HG02885 (cell line): ENCODE results near the gene LGR4.
A peak's percentile ranks its signal among the peaks of the same experiment; 100 is the strongest.

Source experiments
- ATAC-seq: cut with Tn5 transposase; IDR thresholded peaks from one replicate; pipeline ENCODE4 v1.9.1; 2021; ENCODE audit warnings: mild to moderate bottlenecking; ENCODE audit not compliant: unreplicated experiment, poor library complexity

The LGR4 gene

DNA sequence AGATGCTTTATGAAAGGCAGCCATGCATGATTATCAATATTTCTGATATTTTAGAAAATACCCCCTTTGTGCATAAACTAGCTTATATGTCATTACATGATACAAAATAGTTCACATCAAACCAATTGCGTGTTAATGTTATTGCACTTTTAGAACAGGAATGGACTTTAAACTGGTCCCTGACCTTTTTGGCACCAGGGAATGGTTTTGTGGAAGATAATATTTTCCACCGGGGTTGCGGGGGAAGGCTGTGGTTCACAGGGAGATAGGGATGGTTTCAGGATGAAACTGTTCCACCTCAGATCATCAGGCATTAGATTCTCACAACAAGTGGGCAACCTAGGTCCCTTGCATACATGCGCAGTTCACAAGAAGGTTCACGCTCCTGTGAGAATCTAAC is 16.5 kb upstream of the LGR4 start:
- no peak for ATAC-seq

DNA sequence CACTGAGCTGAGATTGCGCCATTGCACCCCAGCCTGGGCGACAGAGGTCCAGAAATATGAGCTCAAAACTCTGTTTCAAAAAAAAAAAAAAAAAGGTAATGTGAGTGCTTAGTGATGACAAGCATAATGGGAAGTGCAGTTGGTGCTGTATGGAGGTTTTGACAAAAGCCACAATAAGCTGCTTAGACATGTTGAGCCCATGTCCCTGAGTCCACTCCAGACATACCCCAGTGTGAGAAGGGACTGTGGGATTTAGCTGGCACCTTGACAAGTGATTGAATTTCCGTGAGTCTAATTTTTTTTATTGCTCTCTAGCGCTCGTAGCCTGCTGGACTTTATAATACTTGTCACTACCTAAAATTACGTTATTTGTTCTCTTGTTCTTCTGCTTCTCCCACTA is 15.1 kb upstream of the LGR4 start:
- ATAC-seq, result no peak

DNA sequence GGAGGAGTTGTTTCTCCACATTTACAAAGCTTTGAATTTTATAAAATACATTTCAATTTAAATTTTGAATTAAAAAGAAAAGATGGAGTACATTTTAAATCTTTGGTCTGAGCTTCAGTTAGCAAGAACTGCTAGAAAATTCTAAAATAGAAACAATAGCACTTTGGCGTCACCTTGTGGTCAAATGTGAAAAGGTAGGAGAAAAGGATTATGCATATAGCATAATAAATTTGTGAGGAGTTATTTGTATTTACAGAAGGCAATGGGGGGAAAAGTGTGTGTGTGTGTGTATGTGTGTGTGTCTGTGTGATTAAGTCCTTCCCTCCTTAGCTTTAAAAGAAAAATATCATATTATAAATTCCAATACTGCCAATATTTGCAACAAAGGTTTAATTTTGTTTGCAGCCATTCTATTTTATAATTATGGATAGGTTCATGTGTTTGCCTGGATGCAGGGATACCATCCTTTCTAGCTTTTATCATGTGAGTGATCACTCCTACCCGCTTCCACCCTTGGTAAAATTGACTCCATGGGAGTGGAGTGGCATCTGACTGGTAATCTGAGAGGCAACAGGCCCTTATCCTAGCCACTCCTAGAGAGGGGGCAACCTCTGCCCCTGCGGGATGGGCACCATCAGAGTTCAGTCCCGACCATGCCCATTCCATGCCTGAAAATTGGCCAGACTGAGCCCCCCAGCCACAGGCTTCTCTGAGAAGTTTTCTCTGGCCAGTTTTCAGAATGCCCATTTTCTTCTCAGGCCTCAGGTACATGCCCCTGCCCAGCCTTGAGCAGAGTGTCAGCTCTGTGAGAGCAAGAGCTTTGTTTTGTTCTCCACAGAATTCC is 13.6 kb upstream of the LGR4 start:
- peak; percentile 72 for ATAC-seq

DNA sequence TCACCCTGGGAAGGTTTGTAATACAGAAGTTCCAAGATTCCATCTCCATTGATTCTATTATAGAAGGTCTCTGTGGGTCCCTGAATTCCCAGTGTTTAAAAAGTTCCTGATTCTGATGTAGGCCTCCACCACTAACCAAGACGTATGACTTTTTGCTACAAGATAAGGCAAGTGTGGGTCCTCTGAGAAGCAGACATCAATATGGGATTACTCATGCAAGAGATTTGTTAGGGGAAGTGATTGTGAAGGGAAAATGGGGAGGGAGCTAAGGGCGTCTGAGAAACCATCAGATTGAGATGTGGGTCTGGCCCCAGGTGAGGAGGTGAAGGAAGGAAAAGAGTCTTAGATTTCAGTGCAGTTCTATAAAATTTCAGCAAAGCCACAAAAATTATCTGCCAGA is 10.2 kb upstream of the LGR4 start:
- no peak for ATAC-seq

DNA sequence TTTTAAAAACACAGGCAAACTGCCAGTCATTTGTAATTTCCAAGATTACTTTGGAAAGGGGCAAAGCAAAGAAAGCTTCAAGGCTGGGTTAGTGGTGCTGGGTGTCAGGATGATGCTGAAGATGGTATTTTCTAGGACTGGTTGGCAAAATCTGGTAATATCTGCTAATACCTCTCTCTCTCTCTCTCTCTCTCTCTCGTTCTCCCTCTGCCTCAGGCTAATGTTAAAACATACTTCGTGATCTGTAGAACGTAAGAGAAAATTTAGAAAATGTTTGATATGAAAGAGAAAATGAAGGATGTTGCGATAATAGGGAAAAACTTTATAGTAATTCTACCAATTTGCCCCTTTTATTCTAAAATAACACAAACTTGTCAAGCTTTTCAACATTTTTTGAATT is 9.4 kb upstream of the LGR4 start:
- no peak for ATAC-seq

DNA sequence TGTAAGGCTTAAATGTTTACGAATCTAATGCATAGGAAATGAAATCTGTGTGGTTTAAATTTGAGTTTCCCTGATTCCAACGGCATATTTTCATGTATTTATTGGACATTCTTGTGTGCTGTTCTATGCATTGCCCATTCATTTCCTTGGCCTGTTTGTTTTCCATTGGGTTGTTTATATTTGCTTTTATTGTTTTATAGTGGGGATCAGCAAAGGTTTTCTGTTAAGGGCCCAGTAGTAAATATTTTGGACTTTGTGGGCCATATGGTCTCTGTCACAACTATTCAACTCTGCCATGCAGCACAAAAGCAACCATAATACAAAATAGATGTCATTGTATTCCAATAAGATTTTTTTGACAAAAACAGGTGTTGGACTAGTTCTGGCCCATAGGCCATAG is 5.2 kb upstream of the LGR4 start:
- no peak for ATAC-seq

DNA sequence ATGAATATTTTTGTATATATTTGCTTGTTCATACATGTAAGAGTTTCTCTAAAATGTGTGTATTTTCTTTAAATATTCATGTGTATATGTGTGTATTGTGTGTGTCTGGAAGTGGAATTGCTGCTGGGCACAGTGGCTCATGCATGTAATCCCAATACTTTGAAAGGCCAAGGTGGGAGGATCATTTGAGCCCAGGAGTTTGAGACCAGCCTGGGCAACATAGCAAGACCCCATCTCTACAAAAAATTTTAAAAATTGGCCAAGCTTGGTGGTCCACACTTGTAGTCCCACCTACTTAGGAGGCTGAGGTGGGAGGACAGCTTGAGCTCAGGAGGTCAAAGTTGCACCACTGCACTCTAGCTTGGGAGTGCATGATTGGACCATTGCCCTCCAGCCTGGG is 4.7 kb upstream of the LGR4 start:
- ATAC-seq, result no peak

DNA sequence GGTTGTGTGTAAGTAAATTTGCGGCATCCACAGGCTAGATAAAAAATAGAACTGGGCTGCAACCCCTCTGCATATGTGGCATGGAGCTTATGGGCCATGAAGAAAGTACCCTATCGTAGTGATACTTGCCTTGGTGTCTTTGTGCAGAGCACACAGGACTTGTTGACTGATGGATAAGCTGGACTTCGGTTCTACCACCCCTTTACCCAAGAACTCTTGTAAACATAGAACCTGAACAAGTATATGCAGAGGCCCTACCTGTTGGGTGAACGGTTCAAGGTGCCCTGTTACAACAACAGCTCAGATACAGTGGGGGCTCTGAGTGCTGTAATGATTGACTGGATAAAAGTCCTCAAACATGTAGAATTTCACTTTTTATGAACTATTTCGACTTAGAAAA is 3.0 kb upstream of the LGR4 start:
- no peak for ATAC-seq

DNA sequence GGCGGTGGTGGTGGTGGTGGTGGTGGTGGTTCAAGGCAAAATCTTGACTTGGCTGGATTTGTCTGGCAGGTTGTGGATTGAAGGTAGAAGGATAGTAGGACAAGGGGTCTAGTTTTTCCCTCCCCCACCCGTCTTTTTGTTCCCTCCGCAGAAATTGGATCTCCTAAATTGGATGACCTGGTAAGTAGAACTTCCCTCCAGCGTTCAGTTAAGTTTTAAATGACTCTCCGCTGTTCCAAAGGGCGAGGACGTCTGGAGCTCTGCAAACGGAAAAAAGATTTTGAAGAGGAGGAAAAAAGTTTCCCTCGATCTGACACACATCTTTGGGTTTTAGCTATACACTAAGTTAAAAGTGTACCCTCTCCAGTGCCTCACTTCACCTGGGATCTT is 422 bp upstream of the LGR4 start:
- ATAC-seq, result no peak

DNA sequence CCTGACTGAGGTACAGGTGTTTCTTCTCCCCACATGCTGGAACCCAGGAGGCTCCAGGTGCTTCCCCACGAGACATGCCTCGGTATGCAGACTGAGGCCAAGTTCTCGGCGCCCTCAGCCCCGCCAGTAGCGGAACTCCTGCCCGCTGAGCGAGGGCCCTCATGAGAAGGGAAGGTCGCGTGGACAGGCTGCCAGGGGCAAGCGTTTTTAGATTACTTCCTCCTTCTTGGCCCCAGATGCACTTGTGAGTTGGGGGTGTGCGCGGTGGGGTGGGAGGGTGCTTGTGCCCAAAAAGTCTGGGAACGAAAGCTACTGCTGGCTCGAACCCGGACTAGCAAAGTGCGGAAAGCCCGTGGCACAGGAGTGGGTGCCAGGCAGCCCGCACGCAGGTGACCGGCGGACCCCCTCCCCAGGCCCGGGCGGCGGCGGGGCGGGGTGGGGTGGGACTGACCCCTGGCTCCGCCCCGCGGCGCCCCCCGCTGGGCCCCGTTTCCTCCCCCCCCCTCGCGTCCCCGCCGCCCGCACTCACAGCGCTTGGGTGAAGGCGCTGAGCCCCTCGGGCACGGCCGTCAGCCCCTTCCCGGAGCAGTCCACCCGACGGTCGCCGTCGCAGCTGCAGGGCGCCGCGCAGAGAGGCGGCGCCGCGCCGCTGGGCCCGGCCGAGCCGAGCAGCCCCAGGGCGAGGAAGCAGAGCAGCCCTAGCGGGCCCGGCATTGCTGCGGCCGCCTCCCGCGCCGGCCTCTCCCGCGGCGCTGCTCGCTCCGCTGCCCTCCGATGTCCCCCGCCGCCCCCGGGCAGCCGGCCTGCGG is 797 bp downstream of the LGR4 start:
- peak; percentile 47 for ATAC-seq

DNA sequence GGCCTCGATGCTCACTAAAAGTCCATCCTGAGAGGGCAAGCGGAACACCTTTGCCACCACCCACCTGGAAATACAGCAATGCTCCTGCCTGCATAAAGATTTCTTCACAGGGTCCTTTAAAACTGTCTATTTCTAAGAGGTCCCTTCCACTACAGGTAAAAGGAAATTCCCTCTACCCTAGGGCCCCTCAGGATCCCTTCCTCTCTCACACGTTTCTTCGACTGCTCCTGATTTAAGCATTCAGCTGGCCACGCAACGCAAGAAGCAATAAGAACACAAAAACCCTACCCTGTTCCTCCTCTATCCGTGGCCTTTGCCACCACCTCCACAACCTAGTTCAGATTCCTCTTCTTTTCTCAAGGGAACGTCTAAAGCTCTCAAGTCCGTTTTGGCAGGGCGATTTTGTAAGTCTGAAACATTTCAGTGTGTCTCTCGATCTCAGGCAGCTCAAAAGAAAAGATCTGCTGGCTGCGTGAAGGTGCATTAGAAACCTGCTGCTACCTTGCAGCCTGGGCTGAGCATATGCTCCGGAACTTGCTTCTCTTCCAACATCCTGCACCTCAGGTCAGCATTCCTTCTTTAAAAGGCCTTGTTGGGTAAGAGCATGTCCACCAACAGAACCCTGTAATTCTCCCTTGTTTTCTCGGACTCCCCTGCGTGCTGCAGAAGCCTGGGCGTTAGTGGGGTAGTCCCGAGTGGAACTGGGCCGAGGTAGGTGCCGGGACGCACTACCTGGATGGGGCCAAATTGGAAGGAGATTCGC is 1.6 kb downstream of the LGR4 start:
- no peak for ATAC-seq

DNA sequence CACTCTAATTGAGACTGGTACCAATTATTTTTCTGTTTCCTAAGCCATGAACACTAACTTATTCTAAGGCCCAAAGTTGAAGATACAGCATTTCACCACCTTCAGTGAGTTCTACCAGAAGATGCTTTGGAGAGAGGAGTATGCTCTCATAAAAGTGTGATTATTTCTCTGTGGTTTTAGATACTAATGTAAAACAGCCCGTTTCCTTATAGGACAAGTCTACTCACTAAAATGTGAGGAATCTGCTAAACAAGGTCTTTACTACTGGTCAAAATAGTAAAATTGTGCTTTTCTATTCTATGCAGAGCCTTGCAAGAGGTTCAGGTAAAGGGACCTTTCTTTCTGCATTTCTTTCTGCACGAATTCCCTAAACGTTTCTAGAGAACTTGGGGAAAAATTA is 2.4 kb downstream of the LGR4 start:
- no peak for ATAC-seq

DNA sequence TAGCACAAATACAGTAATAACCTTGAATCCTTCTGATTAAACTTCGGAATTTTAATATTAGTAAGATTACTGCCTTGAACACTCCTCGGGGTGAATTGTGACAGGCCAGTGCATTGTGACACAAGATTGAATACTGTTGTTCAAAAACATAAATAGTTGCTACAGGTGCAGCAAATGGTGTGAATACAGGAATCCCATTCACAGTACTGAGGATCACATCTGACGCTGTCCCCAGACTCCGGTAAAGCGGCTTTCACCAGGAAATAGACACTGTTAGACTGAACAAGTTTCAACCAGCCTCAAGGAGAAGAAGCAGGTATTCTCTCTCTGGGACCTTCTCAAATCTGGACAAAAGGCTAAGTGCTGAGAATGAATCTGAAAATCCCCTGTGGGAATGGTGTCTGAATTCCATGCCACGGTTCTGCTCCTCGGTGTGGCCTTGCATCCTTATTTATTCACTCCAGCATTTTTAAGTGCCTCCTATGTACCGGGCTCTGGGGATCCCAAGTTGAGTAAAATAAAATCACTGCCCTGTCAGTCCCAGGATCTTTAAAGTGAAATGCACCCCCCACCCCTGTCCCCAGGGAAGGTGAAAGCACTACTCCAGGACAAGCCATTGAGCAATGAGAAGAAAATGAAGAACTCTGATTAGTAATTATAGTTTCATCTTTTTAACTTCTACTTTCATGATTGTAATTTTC is 3.4 kb downstream of the LGR4 start:
- no peak for ATAC-seq

DNA sequence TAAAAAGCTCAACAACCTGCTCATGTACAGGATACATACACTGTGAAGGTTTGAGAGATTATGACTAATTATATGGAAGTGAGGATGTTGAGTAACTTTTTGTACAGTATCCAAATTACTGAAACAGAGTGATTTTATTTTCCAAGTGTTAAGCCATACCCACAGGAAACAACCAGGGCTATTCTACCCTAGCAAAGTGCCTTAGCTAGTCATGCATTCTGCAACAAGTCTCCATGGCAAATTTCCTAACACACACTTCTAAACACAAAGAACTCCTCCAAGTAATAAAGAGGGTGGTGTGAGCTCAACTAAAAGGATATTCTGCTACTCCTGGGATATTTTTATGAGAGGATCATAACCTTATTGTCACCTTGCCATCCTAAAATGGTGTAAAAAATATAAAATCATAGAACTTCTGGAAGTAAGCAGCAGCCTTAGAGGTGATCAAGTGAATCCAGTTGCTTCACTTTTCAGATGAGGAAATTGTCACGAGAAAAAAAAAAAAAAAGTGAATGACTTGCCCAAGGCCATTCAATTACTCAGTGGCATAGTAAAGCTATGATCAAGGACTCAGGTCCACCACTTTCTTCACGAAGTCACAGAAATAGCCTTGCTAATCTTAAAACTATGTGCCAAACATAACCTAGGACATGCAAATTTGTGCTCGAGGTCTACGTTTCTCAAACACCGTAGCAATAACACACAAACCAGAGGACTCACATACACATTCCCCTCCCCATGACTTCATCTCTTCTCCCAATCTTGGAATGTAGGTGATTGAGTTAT is 4.2 kb downstream of the LGR4 start:
- no peak for ATAC-seq

DNA sequence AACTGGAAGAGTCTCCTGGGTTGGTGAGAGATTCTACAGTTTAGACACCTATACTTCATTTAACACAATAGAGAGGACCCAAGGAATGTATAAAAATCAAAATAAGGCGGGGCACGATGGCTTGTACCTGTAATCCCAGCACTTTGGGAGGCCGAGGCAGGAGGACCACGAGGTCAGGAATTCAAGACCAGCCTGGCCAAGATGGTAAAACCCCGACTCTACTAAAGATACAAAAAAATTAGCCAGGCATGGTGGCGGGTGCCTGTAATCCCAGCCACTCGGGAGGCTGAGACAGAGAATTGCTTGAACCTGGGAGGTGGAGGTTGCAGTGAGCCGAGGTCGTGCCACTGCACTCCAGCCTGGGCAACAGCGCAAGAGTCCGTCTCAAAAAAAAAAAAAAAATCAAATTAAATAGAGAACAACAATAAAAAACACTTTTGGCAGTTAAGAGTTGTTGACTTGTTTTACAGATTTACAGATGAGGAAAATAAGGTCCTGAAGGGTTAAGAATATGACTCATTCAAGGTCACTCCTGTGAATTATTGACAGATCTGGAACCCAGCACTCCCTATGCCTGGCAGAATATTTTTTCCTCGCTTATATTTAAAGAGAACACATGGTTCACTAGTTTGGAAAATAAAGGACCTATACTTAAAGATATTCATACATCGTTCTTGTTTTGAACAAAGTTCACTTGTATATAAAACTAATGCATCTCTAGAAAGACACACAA is 5.2 kb downstream of the LGR4 start:
- ATAC-seq, result no peak

DNA sequence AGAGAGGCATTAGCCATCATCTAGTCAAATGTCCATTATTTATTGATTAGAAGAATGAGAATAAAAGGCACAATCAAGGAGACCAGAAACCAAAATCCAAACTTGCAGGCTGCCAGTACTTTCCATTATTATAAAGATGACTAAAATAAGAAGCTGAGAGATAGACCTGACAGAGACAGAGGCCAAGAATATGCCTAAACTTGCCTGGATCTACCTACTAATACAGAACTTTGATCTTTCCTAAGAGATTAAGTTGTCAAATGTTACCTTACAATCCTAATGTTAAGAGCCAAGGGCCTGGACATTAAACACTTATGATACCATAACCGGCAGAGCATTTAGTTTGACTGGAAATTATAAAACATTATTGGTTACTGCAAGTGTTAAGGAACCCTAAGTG is 6.2 kb downstream of the LGR4 start:
- ATAC-seq, result no peak

DNA sequence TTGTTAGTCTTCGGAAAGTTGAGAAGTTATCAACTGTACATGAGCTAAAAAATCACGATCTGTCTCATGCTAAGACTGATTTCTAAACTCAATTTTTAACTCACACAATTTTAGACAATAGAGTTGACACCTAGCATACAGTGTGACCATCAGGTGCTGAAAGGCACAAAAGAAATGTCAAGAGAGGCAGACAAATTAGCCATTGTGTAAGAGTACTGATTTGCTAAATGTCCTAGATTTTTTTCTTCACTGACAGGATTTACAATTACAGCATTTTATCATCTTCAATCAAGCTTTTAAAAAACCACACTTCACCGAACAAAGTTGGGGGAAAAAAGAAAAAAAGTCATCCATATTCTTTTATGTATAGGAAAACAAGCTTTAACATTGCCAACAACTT is 7.0 kb downstream of the LGR4 start:
- no peak for ATAC-seq

DNA sequence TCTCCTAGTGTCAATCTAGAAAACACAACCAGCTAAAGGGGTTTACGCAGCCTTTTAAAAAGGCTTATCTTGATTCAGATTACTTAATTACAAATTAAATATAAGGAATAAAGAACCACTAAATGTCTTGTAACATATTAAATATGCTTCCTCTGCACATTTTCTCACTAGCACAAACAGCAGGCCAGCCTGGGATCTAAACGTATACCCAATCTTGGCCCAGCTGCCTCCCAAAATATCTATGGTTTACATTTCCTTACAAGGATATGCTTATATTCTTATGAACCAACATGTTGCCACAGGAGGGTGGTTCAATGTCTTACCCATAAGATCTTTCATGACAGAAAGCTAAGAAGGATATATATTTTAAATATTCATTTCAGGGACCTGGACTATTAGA is 7.7 kb downstream of the LGR4 start:
- no peak for ATAC-seq

DNA sequence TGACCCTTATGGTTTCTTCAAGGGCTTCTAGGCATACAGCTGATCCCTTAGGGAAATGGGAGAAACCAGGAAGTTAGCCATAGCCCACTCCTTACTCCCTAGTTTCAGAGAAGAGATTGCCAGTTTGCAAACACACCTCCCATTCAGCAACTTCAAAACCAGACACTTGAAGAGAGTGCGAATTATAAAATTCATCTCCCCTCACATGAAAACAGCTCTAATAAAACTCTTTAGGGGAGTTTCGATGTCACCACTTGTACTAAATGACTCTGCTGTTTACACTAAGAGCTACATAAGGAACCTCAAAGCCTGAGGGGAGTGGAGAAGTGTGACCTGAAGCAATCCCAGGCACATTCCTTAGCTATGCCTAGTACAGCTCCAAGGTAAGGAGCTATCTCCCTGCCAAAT is 8.3 kb downstream of the LGR4 start:
- ATAC-seq, result no peak
